HG02759 (cell line): Measurements from ENCODE around the gene MAMDC2.

ENCODE experiments used
- ATAC-seq: cut with Tn5 transposase; IDR thresholded peaks from one replicate; pipeline ENCODE4 v1.9.1; 2021; ENCODE audit warnings: mild to moderate bottlenecking, moderate library complexity; ENCODE audit not compliant: unreplicated experiment

Gene MAMDC2

DNA sequence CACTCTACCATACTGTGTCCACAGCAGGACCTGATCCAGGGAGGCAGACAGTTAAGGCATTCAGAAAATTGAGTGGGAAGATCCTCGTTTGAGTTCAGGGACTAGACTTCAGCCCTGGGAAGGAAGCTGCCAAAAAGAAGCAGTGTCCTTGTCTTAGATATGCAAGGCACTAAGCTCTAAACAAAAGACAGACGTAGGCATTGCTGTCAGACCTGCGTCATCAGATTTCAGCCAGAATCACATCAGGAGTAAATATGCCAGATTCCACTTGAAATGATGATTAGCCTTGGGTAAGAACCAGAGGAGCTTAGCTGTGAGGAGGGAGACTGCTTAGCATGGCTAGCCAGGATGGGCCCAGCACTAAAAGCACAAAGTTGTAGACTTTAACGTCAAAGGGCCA lies 56.7 kb downstream of the MAMDC2 start:
- no peak for ATAC-seq

DNA sequence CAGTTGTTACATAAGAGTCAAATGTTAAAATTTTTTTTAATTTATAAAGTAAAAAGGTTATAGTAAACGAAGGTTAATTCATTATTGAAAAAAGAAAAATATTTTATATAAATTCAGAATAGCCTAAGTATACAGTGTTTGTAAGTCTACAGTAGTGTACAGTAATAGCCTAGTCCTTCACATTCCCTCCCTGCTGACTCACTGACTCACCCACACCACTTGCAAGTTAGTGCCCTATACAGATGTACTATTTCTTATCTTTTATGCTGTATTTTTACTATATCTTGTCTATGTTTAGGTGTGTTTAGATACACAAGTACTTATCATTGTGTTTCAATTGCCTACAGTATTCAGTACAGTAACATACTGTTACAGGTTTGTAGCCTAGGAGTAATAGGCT lies 57.6 kb downstream of the MAMDC2 start:
- no peak for ATAC-seq

DNA sequence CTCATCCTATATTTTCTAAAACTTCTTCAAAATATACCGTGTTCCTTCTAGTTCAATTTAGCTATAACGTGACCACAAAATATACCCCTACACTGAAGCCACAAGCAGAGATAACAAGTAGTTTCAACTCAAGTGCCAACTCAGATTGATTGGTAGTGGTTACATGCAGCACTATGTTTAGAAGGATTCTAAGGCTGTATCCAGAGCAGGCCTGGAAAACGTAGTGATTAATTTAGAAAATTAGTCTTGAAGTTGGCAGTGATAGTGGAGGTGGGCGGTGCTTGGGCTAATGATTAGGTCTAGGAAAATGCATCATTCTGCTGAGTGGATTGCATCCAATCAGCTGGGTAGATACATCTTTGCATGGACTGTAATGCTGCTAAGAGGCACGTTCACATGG lies 61.5 kb downstream of the MAMDC2 start:
- ATAC-seq: no peak

DNA sequence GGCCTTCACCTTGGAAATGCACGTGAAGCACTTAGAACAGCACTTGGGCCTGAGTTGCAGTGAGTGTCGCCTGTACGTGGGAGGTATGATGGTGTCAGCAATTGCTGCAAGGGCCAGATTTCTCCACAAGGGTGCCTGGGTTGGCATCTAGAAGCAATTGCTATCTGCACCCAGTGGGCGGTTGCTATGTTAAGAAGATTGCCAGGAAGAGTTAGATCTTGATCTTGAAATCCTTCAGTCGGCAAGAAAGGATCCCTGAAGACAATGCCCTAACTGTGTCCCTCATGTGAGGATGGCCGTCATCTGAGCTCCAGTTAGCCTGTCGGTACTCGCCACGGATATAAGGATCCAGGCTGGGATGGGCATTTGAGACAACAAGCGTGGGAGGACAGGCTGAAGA lies 62.9 kb downstream of the MAMDC2 start:
- ATAC-seq: no peak

DNA sequence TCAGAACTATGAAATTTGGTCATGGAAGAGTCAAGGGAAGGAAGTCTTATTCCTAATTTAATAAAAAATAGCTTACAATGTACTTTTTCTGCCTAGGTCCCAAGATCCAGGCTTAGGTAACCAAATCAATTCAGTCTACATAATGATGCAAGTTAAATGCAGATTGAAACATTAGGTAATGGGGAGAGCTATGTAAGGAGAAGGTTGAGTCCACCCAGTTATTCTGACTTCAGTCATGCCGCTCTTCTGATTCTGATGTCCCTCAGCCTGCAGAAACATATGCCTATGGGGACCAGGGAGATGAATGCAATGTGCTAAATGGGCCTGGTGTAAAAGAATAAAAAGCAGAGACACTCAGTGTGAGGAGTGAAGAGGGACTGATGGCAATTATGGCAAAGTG lies 63.9 kb downstream of the MAMDC2 start:
- ATAC-seq: no peak

DNA sequence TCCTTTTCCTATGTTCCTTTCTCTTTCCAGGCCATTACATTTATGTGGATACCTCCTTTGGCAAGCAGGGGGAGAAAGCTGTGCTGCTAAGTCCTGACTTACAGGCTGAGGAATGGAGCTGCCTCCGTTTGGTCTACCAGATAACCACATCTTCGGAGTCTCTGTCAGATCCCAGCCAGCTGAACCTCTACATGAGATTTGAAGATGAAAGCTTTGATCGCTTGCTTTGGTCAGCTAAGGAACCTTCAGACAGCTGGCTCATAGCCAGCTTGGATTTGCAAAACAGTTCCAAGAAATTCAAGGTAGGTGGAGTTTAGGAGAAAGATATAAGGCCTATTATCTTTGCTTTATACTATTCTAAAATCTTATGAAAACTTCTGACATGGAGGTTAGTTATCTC lies 64.5 kb downstream of the MAMDC2 start:
- ATAC-seq: no peak

DNA sequence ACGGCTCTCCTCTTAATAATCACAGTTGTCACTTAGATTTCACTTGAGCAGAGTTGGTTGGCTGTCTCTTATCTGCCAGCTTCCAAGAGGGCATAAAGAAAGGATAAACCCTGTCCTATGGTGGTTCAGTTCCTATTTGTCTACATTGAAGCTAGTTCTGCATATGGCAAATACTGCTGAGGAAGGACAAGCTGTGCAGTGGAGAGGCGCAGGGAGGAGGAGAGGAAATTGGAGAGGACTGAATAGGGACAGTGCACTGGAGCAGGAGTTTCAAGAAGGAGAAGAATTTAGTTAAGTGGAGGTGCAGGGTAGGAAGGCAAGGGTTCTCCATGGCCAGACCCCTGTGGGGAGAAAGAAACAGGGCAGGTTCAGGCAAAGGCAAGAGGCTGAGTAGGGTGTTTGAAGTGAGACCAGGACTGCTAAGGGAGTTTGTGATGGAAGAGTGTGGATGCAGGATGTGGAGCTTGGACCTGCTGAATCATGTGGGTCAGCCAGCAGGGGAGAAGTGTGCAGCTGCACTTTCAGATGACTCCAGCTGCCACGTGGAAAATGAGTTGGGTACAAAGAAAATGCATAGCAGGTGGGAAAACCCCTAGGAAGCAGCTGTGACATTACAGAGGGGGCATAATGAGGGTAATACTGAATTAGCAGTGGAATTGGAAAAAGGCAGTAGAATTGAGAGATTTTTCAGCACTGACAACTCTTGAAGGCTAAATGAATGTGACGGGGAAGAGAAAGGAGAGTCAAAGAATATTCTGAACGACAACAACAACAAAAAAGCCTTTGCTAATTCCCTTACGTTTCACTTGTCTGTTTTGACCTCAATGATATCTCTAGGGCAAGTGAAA lies 66.8 kb downstream of the MAMDC2 start:
- ATAC-seq: peak; percentile 27

DNA sequence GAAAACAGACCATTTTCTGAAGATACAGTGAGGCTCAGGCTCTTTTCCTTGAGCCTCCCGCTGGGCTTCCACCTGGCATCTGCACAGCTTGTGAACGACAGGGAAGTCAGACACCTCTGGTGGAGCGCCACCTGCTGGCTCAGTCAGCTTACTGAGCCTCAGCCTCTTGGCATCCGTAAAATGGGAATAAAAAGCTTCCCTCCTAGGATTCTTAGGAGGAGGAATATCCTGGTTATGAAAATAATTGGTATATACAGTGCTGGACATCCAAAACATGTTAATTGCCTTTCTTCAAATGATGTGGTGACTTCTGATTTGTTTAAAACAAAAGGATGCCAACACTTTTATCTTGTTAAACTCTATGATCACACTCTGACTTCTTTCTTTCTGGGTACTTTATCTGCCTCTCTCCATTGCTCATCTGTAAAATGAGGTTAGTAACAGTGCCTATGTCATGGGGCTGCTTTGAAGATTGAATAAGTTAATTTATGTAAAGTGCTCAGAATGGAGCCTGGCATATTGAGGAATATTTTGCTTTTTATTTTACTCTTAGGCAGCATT lies 67.5 kb downstream of the MAMDC2 start:
- ATAC-seq: peak; percentile 76

DNA sequence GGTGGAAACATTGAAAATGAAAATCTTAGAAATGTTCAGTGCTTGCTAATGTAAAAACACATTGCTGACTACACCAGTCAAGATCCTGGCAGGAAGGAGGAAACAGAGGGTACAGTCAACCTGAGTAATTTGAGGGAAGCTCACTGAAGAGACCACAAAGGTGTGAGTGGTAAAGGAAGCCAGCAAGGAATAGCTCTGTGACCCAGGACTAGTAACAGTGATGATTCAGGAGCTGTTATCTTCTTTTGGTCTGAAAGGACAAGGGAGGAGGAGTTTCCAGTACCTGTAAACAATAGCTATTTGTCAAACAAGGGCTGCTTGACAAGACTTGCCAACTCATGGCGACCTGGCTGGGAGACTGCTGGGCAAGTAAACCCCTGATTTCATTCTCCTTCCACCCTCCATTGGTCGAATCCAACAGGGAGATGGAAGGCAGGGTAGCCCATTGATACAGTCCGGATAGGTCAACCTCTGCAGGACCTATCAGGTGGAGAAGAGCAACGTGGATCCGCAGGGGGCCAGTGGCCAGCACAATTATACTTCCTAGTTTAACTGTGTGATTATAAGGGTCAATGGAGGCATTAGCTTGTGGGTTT lies 68.1 kb downstream of the MAMDC2 start:
- no peak for ATAC-seq

DNA sequence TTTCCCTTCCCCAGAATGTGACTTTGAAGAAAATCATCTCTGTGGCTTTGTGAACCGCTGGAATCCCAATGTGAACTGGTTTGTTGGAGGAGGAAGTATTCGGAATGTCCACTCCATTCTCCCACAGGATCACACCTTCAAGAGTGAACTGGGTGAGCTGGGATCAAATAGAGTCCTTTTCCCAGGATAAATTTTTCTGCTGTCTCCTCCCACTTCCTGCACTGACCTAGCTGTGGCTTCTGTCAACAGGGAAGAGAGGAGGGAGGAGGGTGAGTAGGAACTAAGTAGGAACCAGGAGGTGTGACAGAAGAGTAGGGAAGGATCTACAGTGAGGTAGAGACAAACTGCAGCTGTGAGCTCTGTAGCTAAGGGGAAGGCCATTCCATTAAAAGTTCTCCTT lies 69.3 kb downstream of the MAMDC2 start:
- no peak for ATAC-seq

DNA sequence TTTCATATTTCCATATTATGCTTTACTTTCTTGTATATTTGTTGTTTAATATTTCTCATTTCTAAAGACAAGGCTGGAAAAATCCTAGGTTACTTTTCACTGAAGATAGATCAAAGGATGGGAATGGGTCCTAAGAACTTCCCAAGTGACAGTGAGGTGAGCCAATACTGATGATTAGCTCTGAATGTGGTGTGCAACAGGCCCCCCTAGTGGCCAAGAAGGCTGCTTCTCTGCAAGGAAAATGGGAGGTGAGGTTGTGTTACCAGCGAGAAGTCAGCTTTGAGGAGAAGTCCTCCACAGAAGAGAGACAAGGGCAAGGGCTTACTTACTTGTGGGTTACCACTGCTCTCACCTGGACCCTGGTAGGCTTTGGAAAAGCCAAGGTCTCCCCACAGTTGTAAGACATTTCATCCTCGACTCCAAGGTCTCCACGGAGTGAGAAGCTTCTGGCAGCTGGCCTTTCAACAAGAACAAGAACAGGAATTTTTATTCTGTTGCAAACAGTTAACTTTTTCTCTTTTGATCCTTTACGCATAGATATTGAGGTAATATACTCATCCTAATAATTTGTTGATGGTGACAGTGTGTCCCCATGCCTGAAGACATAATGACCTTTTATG lies 69.9 kb downstream of the MAMDC2 start:
- ATAC-seq: peak; percentile 65

DNA sequence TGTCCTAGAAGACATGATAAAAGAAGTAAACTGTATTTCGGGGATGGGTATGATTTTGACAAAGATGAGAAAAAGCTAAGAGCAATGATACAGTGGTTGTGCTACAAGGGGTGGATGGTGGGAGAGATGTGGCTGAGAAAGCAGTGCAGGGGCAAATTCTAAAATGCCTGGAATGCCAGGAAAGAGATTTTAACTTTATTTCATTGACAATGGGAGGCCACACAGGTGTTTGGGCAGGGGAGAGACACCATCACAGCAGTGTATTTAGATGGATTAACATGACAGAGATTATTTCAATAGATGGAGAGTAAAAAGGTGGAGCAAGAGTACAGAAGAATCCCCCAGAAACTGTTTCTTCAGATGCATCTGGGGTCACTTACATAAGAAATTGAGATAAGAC lies 71.2 kb downstream of the MAMDC2 start:
- no peak for ATAC-seq

DNA sequence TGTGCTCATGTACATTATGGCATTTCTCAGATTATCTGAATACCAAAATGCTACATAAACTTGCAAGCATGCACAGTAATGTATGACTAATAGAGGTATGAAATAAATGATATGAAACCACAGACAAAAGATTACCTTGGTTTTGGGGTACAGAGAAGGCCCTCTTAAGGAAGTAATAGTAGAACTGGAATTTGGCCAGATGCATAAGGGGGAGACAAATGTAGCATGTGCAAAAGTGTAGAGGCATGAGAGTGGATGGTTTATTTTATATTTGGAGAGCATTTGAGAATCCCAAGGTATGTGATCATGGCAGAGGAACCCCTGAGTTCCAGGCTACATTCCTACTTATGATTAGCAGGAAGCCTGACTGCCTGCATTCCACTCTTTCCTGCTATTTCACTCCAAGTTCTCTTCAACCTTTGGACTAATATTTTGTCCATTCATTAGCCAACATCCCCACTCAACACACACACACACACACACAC lies 74.2 kb downstream of the MAMDC2 start:
- ATAC-seq: no peak

DNA sequence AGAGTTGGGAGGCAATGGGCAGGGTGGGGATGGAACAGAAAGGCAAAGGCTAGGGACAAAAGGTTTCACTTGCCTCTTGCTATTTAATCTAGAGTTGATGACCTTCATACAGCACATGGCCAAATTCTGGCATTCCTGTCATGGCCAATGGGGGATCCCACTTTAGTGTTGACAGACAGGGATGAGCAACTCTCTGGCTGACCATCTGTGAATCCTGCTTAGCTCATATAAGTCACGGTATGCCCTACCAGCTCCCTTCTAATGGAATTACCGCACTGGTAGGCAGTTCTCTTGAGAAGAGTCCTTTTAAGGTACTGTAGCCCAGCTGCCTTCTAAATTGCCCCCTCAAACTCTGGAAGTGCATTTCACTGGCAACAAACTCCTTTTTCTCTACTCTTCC lies 76.1 kb downstream of the MAMDC2 start:
- no peak for ATAC-seq

DNA sequence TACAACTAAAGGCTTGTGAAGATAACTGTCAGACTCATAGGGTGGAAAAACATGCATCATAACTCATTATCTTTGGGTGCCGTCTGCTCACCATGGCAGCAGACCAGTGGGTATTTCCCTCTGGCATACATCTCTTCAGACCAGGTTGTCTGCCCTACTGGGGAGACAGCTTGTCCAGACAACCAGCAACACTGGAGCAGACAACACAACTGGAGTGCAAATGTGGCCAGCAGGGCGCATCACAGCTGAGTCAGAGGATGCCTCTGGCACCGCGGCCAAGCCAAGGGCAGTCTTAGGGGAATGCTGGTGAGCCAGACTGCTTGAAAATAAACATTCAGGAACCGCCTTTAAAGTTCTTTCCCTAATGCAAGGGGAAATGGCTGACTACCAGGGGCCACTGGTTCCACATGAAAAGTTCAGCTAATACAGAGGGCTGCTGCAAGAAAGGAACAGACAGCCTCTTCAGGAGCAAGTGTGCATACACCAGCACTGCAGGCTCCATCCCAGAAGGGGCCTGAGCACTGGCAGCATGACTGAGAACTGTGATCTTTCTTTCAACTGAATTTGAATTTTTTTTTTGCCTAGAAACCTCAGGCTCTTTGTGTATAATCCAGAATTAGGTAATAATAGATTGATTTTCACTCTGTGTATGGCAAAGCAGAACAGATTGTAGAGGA lies 77.3 kb downstream of the MAMDC2 start:
- no peak for ATAC-seq

DNA sequence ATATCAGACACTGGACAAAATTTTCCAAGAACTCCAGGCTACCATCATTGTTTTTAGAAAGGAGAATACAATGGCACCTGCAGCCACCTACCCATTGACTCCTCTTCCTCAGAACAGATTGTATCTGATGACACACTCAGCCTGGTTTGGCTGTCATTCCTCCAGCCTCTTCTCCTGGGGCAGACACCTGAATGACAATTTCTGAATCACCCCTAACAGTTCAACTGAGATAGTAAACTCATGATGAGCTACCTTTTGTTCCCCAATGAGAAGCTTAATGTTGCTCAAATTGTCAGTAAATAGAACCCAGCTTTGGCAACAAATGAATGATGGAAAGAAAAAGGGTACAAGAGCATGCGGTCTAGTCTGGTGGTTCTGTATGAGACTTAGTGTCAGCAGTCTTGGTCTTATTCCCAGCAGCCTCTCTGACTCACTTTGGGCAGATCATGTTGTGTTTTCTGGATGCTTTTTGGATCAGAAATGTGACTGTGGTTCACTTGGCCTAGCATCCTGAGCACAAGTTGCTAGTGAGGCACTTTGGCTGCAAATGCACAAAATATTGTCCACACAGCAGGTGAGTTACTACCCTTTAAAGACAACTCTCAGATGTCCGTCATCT lies 78.3 kb downstream of the MAMDC2 start:
- no peak for ATAC-seq

DNA sequence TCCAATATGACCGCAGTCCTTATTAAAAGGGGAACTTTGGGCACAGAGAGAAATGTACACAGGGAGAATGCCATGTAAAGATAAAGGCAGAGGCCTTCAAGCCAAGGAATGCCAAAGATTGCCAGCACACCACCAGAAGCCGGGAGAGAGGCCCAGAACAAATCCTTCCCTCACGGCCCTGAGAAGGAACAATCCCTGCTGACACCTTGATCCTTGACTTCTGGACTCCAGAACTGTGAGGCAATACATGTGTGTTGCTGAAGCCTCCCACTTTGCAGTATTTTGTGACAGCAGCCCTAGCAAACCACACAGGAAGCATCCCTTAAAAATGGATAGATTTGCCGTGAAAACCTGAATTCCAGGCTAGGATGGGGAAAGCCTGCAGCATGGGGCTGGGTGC lies 80.0 kb downstream of the MAMDC2 start:
- ATAC-seq: no peak

DNA sequence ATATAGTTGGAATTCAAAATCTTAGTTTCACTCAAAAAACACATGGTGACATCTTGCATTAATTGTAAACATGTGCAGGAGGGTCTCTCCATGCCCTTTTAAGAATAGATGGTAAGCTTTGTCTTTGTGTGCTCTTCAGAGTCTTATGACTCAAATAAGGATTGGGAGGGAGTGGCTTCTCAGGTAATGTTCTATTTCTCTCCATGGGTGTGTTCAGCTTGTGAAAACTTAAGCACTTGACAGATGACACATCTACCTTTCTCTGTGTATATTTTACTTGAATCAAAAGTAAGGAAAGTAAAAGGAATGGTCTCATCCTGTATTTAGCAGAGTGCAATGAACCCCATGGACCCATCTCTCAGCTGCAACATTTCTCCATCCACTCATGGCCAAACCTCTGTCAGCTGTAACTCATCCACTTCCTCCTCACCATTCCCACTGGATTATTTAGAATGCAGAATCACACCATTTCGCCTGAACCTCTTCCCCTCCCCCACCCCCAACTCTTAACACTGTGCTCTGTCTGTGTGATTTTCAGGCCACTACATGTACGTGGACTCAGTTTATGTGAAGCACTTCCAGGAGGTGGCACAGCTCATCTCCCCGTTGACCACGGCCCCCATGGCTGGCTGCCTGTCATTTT lies 82.1 kb downstream of the MAMDC2 start:
- no peak for ATAC-seq

DNA sequence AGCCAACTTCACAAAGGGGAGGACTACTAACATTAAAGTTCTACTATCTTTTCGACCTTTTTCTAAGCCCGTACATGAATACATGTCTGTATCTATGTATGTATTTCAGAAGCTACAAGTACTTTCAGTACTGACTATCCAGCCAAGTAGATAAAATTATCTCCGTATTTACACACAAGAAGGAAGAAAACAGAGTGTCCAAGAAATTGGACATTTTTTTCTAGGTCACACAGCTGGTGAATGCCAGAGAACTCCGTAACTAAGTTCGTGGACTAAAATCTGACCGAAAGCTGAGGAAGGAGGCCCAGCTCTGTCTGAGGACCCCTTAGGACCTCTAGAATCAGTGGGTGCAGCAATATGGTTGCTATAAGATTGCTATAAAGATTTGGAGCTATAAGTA lies 83.4 kb downstream of the MAMDC2 start:
- no peak for ATAC-seq
